ENCODE data around the gene SH3RF3. TPM values are rescaled to one million over a fixed set of nuclear protein-coding genes. Genes with fewer than 3 reads are reported as not detected.
"Not testable (repeated sequence)": the region's sequence is repeated elsewhere in the genome, so short reads cannot be mapped to it uniquely, and the experiment has no call there.

Gene SH3RF3
- total RNA-seq, 2 experiments from 2014 or later: 0.31 to 0.36 TPM

DNA sequence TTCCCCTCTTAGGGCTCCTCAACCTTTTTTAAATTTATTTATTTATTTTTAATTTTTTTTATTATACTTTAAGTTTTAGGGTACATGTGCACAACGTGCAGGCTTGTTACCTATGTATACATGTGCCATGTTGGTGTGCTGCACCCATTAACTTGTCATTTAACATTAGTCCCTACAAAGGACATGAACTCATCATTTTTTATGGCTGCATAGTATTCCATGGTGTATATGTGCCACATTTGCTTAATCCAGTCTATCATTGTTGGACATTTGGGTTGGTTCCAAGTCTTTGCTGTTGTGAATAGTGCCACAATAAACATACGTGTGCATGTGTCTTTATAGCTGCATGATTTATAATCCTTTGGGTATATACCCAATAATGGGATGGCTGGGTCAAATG is 33.4 kb downstream of the SH3RF3 start:
- H3K4me1 Mint-ChIP-seq; H3K4me3 Mint-ChIP-seq; POLR2A ChIA-PET; DNase-seq; H3K27ac Mint-ChIP-seq; H3K9me3 Mint-ChIP-seq; H3K36me3 Mint-ChIP-seq; ATAC-seq (ENCODE audit: low read depth); H3K27me3 Mint-ChIP-seq: not testable (repeated sequence)

DNA sequence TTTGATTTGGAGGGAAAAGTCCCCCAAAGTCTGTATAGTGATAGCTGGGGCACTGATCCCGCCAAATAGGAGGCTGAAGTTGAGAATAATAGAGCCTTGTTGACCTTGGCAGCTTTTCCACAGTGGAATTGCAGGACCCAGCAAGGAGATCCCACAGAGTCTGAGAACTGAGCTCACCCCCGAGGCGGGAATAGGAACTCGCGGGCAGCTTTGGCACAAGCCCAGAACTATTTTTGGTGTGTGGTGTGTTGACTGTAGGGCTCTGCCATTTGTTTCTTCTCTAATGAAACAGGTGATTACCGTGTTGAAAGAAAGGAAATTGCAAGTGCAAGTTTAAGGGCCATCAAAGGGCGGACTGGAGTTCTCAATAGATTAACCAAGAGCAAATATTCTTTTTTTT is 34.0 kb downstream of the SH3RF3 start:
- H3K4me3 Mint-ChIP-seq: no peak overlapping the region
- no peak overlapping the region for H3K27ac Mint-ChIP-seq
- peaks cover 2% of the 10 kb centered on the region for H3K9me3 Mint-ChIP-seq
- no peaks in the 10 kb centered on the region for H3K36me3 Mint-ChIP-seq
- POLR2A ChIA-PET: no interaction called here
- H3K27me3 Mint-ChIP-seq: no peaks in the 10 kb centered on the region
- H3K4me1 Mint-ChIP-seq: peaks cover 3% of the 10 kb centered on the region
- ATAC-seq (ENCODE audit: low read depth) (no peak), DNase-seq (no peak)

DNA sequence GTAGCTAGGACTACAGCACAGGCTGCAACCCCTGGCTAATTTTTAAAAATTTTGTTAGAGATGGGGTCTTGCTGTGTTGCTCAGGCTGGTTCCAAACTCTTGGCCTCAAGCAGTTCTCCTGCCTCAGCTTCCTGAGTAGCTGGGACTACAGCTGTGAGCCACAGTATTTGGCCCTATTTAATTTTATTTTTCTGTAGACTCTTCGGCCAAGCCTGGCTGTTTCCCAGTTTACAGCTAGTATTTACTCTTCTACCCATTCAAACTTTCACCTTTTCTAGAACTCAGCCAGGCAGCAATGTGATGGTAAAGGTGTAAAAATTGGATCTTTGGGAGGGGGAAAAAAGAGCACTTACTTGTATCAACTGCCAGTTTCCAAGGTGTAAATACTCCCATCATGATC is 35.3 kb downstream of the SH3RF3 start:
- no peak overlapping the region for H3K27ac Mint-ChIP-seq
- peaks cover 2% of the 10 kb centered on the region for H3K36me3 Mint-ChIP-seq
- H3K9me3 Mint-ChIP-seq: peaks cover 3% of the 10 kb centered on the region
- DNase-seq: no peak
- H3K4me1 Mint-ChIP-seq: peaks cover 3% of the 10 kb centered on the region
- no peaks in the 10 kb centered on the region for H3K27me3 Mint-ChIP-seq
- ATAC-seq (ENCODE audit: low read depth): no peak
- POLR2A ChIA-PET: no interaction called here
- no peak overlapping the region for H3K4me3 Mint-ChIP-seq

DNA sequence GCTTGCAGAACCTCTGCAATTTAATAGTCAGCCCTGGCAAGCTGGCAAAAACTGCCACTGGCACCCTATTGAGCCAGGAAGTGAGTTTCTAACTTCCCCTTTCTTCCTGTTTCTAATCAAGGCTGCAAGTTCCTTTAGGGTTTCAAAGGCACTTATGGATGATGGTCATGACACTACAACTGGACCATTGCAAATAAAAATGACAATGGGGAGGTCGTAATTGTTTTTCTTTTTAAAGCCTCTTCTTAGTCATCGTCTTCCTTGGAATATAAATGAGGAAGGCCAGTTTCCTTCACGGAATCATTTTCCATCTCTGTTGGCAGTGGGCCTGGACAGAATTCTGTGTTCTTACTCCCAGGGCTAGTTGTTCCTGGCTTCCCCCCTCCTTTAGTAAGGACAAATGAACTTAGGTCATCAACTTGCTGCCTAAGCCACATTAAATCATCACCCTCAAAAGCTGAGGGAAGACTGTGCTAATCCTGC is 35.8 kb downstream of the SH3RF3 start:
- Mint-ChIP-seq H3K9me3 (peaks cover 3% of the 10 kb centered on the region), H3K4me1 (peaks cover 3% of the 10 kb centered on the region), H3K36me3 (peaks cover 2% of the 10 kb centered on the region), H3K27me3 (no peaks in the 10 kb centered on the region), H3K27ac (no peak overlapping the region), H3K4me3 (no peak overlapping the region)
- POLR2A ChIA-PET: no interaction called here
- ATAC-seq (ENCODE audit: low read depth) (no peak), DNase-seq (no peak)

DNA sequence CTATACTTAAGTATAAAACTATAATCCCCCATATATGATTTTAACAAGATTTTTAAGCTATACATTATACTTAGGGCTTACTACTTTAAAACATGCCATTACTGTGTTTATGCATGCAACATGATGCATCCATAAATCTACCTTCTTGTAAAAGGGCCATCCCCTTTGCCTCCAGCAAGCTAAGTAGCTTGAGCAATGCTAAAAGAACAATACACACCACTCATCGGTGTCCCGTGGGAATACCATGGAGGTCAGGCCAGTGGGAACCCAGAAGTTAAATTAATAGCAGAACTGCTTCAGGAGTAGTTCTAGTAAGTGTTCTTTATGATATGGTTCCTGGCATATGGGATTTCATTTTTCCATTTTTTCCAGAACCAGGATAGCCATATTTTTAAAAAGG is 37.8 kb downstream of the SH3RF3 start:
- Mint-ChIP-seq H3K4me1 (peaks cover 3% of the 10 kb centered on the region), H3K27me3 (no peaks in the 10 kb centered on the region), H3K9me3 (peaks cover 3% of the 10 kb centered on the region), H3K36me3 (peaks cover 2% of the 10 kb centered on the region), H3K4me3 (no peak overlapping the region), H3K27ac (no peak overlapping the region)
- DNase-seq (no peak), ATAC-seq (ENCODE audit: low read depth) (no peak)
- POLR2A ChIA-PET: no interaction called here

DNA sequence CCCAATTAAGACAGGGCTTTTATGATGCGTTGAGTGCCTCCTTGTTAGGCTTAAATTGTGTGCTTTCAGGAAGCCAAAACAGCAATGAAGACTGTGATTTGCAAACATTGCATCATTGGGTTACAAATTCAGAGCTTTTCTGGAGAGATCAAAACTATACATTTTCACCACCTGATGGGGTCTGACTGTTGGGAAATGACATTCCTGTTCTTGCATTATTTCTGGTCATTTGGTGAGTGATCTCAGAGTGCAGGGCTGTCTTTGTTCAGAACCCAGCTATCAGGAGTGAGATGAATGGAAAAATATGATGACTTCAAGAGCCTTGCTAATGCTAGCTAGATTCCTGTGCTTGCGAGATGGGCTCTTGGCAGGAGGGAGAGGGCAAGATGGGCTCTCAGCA is 39.1 kb downstream of the SH3RF3 start:
- no peak overlapping the region for H3K27ac Mint-ChIP-seq
- H3K4me3 Mint-ChIP-seq: no peak overlapping the region
- peaks cover 2% of the 10 kb centered on the region for H3K36me3 Mint-ChIP-seq
- peaks cover 3% of the 10 kb centered on the region for H3K4me1 Mint-ChIP-seq
- H3K9me3 Mint-ChIP-seq: peaks cover 3% of the 10 kb centered on the region
- POLR2A ChIA-PET: no interaction called here
- no peaks in the 10 kb centered on the region for H3K27me3 Mint-ChIP-seq
- ATAC-seq (ENCODE audit: low read depth): no peak
- DNase-seq: no peak

DNA sequence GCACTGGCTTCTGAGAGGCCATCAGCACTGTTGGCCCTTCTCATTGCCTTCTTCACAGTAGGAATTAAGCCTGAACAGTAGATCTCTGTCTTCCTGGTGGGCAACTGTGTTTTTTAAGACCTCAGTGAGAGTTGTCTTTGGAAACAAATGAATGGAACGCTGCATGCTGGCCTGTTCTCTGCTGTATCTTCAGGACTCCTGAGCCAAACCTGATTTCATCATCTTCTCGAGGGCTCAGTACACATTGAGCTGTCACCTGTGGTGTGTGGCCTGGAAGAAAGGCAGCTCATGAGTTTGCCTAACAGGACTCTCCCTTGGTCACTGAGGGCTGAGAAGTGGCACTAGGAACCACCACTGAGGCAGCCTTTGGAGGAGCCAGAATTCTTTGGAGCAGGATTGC is 39.7 kb downstream of the SH3RF3 start:
- POLR2A ChIA-PET: no interaction called here
- Mint-ChIP-seq H3K36me3 (peaks cover 2% of the 10 kb centered on the region), H3K9me3 (peaks cover 3% of the 10 kb centered on the region), H3K27ac (peak overlapping the region; percentile 51), H3K4me1 (peaks cover 4% of the 10 kb centered on the region), H3K4me3 (no peak overlapping the region), H3K27me3 (no peaks in the 10 kb centered on the region)
- DNase-seq (no peak), ATAC-seq (ENCODE audit: low read depth) (no peak)

DNA sequence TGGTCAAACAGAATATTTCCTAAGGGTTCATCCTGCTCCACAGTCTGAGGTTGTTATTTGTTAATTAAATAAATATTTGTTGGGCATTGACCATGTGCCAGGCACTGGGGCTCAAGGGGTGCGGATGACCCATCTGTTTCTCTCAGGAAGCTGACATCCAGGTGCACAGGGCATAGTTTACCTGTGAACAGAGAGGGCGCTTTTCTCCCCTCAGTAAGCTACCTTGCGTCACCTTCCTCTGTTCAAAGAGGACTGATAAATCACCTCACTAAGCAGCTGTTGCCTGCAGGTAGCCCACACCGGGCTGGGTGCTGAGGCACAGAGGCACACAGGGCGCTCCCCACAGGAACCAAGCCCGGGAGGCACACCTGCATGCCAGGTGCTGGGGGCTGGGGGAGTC is 41.6 kb downstream of the SH3RF3 start:
- ATAC-seq (ENCODE audit: low read depth) (no peak), DNase-seq (no peak)
- Mint-ChIP-seq H3K4me3 (no peak overlapping the region), H3K4me1 (peaks cover 9% of the 10 kb centered on the region), H3K36me3 (peaks cover 4% of the 10 kb centered on the region), H3K9me3 (peaks cover 4% of the 10 kb centered on the region), H3K27me3 (no peaks in the 10 kb centered on the region), H3K27ac (no peak overlapping the region)
- POLR2A ChIA-PET: no interaction called here

DNA sequence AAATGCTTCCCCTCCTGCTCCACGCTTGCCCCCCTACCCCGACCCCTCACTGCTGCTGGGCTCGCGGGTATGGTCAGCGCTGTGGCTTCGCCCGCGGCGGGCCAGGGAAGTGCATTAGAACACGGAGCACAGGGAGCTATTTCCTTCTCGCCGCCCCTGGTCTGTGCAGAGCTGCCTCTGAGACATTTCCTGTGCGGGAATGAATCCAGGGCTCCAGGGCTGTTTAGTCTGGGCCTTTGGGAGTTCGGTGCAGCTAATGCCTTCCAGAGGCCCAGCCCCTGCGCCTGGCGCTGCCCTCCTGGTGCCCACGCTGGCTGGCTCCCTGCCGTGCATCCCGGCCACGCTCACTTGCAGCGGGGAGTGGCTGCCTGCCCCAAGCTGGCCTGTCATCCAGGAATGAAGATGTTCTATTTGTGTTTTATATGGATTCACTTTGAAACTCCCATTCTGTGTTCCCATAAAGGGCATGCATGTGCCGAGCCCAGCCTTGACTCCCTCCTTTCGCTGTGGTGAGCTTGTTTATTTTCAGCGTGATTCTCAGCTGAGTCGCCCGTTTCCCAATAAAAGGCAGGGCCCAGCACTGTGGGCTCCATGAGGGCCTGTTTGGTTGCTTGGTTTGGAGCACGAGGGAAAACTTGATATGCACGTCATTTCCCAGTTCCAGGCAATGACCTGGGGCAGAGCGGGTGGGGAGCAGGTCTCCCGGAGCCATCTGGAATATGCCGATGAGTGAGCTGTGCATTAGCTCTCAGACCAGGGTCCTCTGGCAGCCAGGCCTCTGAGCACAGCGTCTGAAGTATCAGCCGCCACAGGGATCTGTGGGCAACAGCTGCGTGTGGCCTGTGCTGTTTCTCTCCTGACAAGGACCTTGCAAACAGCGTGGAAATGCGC is 42.7 kb downstream of the SH3RF3 start:
- H3K27me3 Mint-ChIP-seq: no peaks in the 10 kb centered on the region
- POLR2A ChIA-PET: no interaction called here
- peaks cover 4% of the 10 kb centered on the region for H3K36me3 Mint-ChIP-seq
- H3K27ac Mint-ChIP-seq: no peak overlapping the region
- peaks cover 9% of the 10 kb centered on the region for H3K4me1 Mint-ChIP-seq
- no peak overlapping the region for H3K4me3 Mint-ChIP-seq
- ATAC-seq (ENCODE audit: low read depth) (no peak), DNase-seq (no peak)
- H3K9me3 Mint-ChIP-seq: peaks cover 5% of the 10 kb centered on the region

DNA sequence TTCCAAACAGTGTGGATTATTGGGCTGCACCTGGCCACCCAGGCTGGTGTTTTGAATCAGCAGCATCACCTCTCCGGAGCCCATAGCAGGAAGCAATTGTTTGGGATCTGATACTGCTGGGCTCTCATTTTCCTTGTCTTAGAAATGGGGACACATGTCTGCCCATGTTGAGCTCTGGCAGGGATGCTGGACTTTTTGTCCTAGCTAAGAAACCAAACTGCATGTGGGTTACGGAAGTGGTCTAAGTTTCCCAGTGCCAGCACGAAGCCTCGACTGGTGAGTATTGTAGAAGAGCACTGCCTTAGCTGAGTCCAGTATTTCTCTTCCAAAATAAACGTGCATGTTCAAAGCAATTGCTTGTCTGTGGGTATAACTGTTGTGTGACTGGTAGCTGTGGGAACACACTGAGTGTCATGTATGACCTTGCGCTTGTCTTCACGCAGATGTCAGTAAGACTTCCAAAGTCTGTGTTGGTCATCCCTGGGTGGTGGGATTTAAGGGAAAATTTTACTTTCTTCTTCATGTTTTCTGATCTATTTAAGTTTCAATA is 43.6 kb downstream of the SH3RF3 start:
- H3K4me3 Mint-ChIP-seq: no peak overlapping the region
- peaks cover 5% of the 10 kb centered on the region for H3K9me3 Mint-ChIP-seq
- no peaks in the 10 kb centered on the region for H3K27me3 Mint-ChIP-seq
- H3K27ac Mint-ChIP-seq: no peak overlapping the region
- peaks cover 4% of the 10 kb centered on the region for H3K36me3 Mint-ChIP-seq
- ATAC-seq (ENCODE audit: low read depth) (no peak), DNase-seq (no peak)
- H3K4me1 Mint-ChIP-seq: peaks cover 9% of the 10 kb centered on the region
- POLR2A ChIA-PET: no interaction called here

DNA sequence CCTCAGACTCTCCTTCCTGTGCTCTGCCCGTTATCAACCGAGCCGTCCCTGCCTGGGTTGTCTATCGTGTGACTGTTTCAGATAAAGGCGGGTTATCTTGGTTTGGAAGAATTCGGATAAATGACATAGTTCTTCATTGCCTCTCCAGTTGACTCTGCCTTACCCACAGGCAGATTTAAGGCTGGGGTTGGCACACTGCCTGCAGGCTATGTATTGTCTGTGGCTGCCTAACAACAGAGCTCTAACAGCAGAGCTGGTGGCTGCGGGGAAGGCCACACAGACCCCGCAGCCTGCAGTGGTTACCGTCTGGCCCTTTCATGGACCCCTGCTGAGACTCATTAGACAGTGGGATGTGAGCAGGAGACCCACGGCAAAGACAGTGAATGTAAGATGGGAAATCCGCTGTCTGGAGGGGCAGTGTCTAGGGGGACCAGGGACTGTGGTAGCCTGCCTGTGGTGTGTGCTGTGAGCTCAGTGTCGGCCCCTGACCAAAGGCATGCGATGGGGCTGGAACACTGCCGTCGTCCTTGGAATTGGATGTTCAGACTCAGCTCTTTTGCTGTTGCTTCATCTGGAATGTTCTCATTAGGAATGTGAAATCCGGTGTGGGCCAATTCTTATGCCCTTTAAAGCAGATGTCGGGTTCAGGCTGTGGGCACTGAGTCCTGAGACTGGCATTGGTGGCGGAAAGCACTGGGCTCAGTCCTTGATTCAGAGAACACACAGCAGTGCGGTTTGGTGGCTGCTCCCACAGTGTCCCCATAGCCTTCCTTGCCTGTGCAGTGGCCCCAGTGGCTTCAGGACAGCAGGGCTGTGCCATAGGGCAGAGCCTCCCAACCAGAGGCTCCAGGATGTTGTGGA is 44.5 kb downstream of the SH3RF3 start:
- H3K4me3 Mint-ChIP-seq: no peak overlapping the region
- no peaks in the 10 kb centered on the region for H3K27me3 Mint-ChIP-seq
- peak; percentile 39 for ATAC-seq (ENCODE audit: low read depth)
- peaks cover 3% of the 10 kb centered on the region for H3K9me3 Mint-ChIP-seq
- peaks cover 9% of the 10 kb centered on the region for H3K4me1 Mint-ChIP-seq
- no peak overlapping the region for H3K27ac Mint-ChIP-seq
- H3K36me3 Mint-ChIP-seq: peaks cover 2% of the 10 kb centered on the region
- POLR2A ChIA-PET: no interaction called here
- no peak for DNase-seq

DNA sequence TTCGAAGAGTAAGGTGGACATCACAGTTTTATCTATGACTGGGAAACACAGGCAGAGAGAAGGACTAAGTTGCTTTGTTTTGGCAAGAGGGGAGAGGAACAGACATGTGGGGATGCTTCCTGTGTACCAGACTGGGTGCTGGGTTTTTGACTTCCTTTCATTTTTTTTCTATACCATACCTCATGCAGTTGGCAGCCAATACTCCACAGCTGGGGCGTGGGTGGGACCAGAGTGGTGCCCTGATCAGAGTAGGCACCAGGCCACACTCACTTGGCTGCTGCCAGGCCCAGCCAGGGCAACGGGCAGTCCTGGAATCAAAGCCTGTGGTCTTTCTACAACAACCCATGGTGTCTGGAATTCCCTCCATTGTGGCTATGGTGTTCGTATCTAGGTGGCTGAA is 45.2 kb downstream of the SH3RF3 start:
- POLR2A ChIA-PET: no interaction called here
- peaks cover 9% of the 10 kb centered on the region for H3K4me1 Mint-ChIP-seq
- ATAC-seq (ENCODE audit: low read depth): peak; percentile 50
- no peaks in the 10 kb centered on the region for H3K27me3 Mint-ChIP-seq
- no peak overlapping the region for H3K27ac Mint-ChIP-seq
- DNase-seq: no peak
- H3K4me3 Mint-ChIP-seq: no peak overlapping the region
- H3K36me3 Mint-ChIP-seq: peaks cover 2% of the 10 kb centered on the region
- H3K9me3 Mint-ChIP-seq: peaks cover 3% of the 10 kb centered on the region

DNA sequence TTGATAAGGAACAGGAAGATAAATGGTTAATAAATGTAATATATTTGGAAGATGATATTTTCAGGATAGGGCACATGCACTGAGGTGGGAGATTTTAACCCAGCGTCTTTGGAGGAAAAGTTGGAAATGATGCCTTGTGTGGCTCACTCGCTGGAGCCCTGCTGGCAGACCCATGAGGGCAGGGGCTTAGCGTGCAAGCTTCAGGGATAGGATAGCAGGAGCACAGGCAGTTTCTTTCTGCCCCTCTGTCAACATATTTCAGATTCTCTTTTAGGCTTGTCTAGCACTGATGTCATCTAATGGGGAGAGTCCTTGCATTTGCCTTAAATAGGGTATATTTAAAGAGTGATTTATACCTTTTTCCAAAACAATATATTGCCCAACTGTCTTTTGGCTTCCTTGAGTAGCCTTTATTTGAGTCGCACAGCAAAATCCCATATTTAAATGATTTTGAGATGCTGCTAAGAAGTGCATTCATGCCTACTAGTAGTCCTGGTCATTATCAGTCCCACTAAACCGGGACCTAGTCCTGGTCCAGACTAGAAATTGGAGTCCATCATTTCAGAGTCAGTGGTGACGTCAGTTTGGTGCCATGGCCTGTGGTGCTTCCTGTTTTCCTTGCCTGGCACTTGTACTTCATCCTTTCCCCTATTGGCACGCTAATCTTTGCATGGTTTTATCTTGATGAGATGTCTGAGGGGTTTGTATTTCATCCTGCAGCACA is 45.8 kb downstream of the SH3RF3 start:
- Mint-ChIP-seq H3K4me1 (peaks cover 9% of the 10 kb centered on the region), H3K9me3 (peaks cover 3% of the 10 kb centered on the region), H3K4me3 (no peak overlapping the region), H3K36me3 (peaks cover 2% of the 10 kb centered on the region), H3K27me3 (no peaks in the 10 kb centered on the region), H3K27ac (no peak overlapping the region)
- POLR2A ChIA-PET: no interaction called here
- ATAC-seq (ENCODE audit: low read depth) (no peak), DNase-seq (no peak)
